GM10847 (cell line): ENCODE data around the gene FOXRED2.

Experiments used
- POLR2A ChIP-seq: IDR thresholded peaks from 2 replicates; pipeline ENCODE4 v1.6.1; 2011; ENCODE audit not compliant: insufficient read length; ENCODE audit errors: extremely low read depth

FOXRED2 gene

DNA sequence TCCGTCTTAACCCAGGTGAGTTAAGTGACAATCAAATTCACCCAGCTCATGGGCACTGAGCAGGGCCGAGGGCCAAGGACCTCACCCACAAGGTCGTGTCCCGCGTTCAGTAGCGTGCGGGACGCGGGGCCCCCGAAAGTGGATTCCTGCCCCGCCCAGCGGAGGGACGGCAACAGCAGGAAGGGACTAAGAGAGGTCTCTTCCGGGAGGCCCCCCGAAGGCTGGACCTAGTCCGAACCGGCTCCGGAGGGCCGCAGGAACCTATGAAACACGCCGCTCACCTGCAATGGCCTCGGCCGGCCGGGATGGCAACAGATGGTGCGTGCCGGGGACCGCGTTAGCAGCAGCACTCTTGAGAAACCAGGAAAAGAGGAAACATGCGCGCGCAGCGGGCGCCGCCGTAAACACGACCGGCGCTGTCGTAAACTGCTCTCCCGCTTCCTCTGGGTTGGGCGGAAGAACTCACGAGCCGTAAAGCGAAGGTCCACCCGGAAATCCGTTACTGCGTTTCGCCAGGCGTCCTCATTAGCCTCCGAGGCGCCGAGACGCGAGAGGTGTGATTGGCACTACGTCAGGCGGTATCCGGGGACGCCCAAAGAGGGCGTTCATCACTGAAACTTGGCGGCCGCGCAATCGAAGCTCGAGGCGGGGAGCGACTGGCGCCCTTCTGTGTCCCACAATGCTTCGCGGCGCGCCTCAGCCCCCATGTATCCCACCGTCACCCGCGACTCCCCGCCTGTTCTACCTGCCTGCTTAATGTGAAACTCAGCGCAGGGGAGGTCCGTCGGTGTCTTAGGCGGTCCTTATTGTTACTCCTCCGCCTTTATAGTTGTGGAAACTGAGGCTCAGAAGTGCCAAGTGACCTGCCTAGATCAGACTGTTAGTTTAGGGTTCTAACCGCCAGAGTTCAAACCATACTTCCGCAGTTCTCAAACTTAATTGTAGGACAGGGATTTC lies 22.2 kb upstream of the FOXRED2 start, which contains the start of gene EIF3D:
Gene EIF3D, minus strand, starts transcription at position 372 of the 957 bp plus-strand sequence. CDS start 3,045 bp downstream, outside the sequence.
- peak; percentile 88 for TF ChIP-seq POLR2A

GRCh38 chr22:36528341-36528740 lies 21.5 kb upstream of the FOXRED2 start:
- TF ChIP-seq POLR2A: no peak

- TF ChIP-seq POLR2A: no peak
Measured at GRCh38 chr22:36522662-36523061, 15.8 kb upstream of the FOXRED2 start.

DNA sequence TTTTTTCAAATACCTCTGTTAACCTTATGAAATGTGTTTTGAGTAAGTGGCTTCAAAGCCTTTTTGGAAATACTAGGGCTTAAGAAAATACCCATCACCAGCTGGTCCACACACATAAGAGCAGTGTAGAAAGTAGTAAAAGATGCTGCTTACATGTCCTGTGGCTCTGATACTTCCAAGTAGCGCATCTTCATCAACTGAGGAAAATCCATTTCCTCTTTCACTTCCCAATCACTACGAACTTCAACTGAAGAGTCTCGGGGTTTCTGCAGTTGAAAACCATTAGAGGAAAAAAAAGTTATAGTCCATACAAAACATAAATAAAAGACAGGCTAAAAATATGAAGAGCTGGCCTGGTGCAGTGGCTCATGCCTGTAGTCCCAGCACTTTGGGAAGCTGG lies 13.6 kb upstream of the FOXRED2 start:
- no peak for TF ChIP-seq POLR2A

- TF ChIP-seq POLR2A: no peak
Measured at GRCh38 chr22:36514766-36515165, 7.9 kb upstream of the FOXRED2 start.

GRCh38 chr22:36512991-36513390 lies 6.2 kb upstream of the FOXRED2 start:
- no peak for TF ChIP-seq POLR2A

DNA sequence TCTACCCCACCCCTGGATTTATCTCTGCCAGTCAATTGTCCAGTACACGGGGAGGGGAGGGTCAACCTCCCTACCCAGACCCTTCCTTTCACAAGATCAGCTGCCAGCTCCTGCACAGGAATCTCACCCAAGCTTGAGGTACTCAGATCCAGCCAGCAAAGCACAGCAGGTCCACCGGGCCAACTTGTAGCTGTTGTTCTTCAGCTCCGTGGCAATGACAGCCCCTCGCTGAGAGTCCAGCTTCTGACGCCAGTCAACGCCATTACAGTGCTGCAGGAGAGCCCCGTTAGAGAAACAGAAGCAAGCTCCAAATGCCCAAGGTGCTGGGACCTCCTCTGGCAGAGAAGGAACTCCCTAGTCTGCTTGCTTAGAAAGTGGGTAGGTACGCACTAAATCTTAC lies 5.5 kb upstream of the FOXRED2 start:
- no peak for TF ChIP-seq POLR2A

GRCh38 chr22:36510966-36511881 lies 4.4 kb upstream of the FOXRED2 start:
- TF ChIP-seq POLR2A: no peak

GRCh38 chr22:36510384-36510783 lies 3.5 kb upstream of the FOXRED2 start:
- TF ChIP-seq POLR2A: no peak

DNA sequence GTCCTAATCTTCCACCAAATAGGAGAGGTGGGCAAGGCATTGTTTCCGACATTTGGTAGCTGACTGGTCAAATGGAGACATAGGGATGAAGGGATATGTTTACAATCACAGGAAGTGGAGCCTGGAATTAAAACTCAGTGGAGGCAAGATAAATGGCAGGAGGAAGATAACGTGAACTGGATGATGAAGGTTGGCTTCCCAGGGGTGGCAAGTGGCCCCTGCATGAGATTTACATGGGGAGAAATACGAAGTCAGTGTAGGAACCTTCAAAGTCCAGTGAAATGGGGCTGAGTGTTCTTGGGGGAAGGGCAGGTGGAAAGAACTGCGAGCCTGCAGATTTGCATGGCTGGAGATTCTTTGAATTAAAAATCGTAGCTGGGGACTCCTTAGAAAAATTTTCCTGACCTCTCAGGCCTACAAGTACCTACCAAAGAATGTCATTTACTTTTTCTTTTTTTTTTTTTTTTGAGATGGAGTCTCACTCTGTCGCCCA lies 724 bp upstream of the FOXRED2 start:
- TF ChIP-seq POLR2A: no peak

GRCh38 chr22:36505998-36506635 lies 723 bp downstream of the FOXRED2 start:
- TF ChIP-seq POLR2A: no peak

GRCh38 chr22:36497910-36498665 lies 8.8 kb downstream of the FOXRED2 start:
- no peak for TF ChIP-seq POLR2A

- TF ChIP-seq POLR2A: no peak
Measured at GRCh38 chr22:36493690-36494110, 13.1 kb downstream of the FOXRED2 start.

GRCh38 chr22:36492109-36492508 lies 14.7 kb downstream of the FOXRED2 start:
- no peak for TF ChIP-seq POLR2A

- TF ChIP-seq POLR2A: no peak
Measured at GRCh38 chr22:36491155-36491554, 15.7 kb downstream of the FOXRED2 start.
